LNCaP clone FGC (cell line): ENCODE data around the gene BECN2.
"Not testable (repeated sequence)": the region's sequence is repeated elsewhere in the genome, so short reads cannot be mapped to it uniquely, and the experiment has no call there.

Experiments
- DNase-seq: peaks from one replicate; pipeline ENCODE4 v3.0.0-alpha.2; 2011; ENCODE audit warnings: low read depth
- H3K4me3 ChIP-seq: 2 replicates; pipeline ENCODE4 v1.5.1; 2011; ENCODE audit warnings: mild to moderate bottlenecking, low read depth, low read length, control low read depth
- TF ChIP-seq, protein P1 (sequence below): IDR thresholded peaks from 2 replicates; pipeline ENCODE4 v1.5.1; 2012; ENCODE audit warnings: mild to moderate bottlenecking; ENCODE audit not compliant: control insufficient read depth, insufficient read depth; ENCODE audit errors: extremely low read depth

The BECN2 gene

DNA sequence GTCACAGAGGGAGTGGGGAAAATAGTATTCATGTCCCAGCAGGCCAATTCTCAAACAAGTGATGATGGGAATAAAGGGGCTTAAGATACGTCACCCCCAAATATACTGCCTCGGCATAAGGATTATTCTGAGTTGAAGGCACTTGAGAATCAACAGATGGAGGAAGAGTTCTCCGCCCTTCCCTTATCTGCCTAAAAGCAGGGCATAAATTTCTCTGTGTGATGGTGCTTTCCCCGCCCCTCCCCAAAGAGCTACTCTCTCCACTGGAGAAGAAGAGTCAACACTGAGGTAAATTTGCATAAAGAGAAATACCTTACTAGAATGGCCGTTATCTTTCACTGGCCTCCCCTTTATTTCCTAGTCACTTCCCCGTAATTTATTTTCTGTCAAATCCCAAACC, 18.7 kb downstream of the BECN2 start:
- TF ChIP-seq, protein P1, sequence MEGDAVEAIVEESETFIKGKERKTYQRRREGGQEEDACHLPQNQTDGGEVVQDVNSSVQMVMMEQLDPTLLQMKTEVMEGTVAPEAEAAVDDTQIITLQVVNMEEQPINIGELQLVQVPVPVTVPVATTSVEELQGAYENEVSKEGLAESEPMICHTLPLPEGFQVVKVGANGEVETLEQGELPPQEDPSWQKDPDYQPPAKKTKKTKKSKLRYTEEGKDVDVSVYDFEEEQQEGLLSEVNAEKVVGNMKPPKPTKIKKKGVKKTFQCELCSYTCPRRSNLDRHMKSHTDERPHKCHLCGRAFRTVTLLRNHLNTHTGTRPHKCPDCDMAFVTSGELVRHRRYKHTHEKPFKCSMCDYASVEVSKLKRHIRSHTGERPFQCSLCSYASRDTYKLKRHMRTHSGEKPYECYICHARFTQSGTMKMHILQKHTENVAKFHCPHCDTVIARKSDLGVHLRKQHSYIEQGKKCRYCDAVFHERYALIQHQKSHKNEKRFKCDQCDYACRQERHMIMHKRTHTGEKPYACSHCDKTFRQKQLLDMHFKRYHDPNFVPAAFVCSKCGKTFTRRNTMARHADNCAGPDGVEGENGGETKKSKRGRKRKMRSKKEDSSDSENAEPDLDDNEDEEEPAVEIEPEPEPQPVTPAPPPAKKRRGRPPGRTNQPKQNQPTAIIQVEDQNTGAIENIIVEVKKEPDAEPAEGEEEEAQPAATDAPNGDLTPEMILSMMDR, result no peak
- H3K4me3 ChIP-seq, result no peak overlapping the region
- no peak for DNase-seq

DNA sequence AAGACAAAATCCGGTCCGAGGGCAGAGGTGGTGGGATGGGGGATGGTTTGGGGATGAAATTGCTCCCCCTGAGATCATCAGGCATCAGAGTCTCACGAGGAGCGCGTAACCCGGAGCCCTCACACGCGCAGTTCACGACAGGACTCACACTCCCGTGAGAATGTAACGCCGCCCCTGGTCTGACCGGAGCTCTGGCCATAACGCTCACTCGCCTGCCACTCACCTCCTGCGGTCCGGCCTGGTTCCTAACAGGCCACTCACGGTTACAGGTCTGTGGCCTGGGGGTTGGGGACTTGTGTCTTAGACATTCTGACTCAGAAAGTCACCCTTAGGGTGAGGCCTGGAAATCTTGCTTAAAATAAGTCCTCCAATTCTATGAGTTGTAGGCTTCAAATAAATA, 21.5 kb downstream of the BECN2 start:
- DNase-seq, result no peak
- no peak overlapping the region for H3K4me3 ChIP-seq
- TF ChIP-seq, protein P1, result no peak

DNA sequence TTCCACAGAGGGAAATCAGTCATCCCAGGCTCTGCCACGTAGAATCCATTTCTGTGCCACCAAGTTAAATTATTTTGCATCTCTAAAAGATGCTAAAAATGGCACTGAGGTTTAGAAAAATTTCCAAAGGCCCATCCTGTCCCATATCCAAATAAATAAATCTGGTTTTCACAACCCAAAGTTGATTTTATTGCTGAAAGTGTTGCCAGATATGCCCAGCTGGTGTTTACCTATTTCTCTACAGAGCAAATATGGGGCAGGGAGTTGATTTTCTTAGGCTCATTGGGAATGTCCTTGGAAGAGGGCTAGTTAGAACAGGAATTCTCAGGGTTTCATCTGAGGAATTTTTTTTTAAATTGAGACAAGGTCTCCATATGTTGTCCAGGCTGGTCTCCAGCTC, 22.4 kb downstream of the BECN2 start:
- TF ChIP-seq, protein P1, result no peak
- DNase-seq, result no peak

DNA sequence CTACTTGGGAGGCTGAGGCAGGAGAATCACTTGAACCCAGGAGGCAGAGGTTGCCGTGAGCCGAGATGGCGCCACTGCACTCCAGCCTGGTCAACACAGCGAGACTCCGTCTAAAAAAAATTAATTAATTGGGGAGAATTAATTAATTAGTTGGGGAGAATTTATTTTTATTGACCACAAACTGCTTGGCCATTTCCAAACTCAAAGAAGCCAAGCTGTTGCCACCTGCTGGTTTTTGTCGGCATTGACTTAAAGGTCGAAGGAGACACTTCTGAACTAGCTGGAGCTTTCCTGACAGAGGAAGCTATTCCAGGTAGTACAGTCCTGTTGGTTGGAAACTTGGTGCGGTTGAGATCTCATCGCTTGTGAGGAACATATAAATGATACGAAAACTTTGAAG, 28.2 kb downstream of the BECN2 start:
- TF ChIP-seq, protein P1, result peak; percentile 77
- no peak for DNase-seq
- H3K4me3 ChIP-seq, result no peak overlapping the region

More for the DNA sequence above, 22.4 kb downstream of the BECN2 start:
- H3K4me3 ChIP-seq, result no peak overlapping the region

DNA sequence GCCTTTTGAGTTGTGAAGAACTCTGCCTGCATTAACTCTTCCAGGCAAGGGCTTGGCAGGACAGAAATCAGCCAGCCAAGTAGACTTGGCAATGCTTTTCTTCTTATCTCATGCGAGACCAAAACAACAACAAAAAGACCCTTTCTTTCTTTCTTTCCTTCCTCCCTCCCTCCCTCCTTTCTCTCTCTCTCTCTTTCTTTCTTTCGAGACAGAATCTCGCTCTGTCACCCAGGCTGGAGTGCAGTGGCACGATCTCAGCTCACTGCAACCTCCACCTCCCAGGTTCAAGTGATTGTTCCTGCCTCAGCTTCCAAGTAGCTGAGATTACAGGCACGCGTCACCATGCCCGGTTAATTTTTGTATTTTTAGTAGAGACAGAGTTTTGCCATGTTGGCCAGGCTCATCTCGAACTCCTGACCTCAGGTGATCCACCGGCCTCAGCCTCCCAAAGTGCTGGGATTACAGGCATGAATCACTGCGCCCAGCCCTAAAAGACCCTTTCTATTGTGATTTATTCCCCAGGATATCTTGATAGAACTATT, 30.9 kb downstream of the BECN2 start:
- DNase-seq, H3K4me3 ChIP-seq: not testable (repeated sequence)

DNA sequence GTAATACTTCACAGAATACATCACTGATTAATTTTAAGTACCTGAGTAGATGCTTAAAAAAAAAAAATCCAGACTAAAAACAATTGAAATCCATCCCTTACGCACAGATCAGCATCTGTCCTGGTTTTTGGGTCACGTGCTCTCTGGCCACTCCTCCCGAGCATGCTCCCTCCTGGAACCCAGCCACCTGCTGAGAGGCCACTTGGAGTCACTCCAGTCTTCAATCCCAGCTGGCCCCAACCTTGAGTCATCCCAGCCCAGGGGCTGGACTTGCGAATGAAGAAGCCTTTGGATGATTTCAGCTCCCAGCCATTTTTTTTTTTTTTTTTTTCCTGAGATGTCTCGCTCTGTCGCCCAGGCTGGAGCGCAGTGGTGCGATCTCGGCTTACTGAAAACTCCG, 32.5 kb downstream of the BECN2 start:
- DNase-seq, result no peak
- TF ChIP-seq, protein P1, result no peak
- no peak overlapping the region for H3K4me3 ChIP-seq

DNA sequence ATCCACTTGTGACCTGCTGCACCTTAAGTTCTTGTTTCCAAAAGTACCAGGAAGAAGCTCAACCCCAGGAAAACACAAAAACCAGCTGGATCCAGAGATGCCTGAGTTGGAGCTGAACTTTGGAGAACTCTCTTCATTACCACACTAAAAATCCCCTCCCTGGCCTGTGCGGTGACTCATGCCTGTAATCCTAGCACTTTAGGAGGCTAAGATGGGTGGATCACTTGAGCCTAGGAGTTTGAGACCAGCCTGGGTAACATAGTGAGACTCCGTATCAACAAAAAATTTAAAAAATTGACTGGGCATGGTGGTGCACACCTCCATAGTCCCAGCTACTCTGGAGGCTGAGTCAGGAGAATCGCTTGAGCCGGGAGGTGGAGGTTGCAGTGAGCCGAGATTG, 35.2 kb downstream of the BECN2 start:
- TF ChIP-seq, protein P1, result no peak
- no peak overlapping the region for H3K4me3 ChIP-seq
- DNase-seq, result no peak
